Ovary (tissue), 9 donors: ENCODE measurements around the gene MLF2. TPM values are rescaled to one million over a fixed set of nuclear protein-coding genes. Genes with fewer than 3 reads are reported as not detected.

Experiments
- DNase-seq, 5 donors: peaks; one replicate each; pipeline ENCODE4 v3.0.0-alpha.2; 2019 to 2020
- H3K27ac ChIP-seq, 2 donors: fragments of 200-600 bp; one replicate each; pipeline versions ENCODE4 v1.5.1 to v1.8.0; 2019 to 2022
- H3K27me3 ChIP-seq: fragments of 200-600 bp; one replicate; pipeline ENCODE4 v1.8.0; 2022
- H3K36me3 ChIP-seq: fragments of 200-600 bp; sonication (generic); one replicate; pipeline ENCODE4 v1.5.1; 2019
- H3K4me1 ChIP-seq: one replicate; pipeline ENCODE4 v1.8.1; 2013; ENCODE audit warnings: mild to moderate bottlenecking, moderate library complexity; ENCODE audit not compliant: insufficient read depth
- H3K4me3 ChIP-seq: fragments of 200-600 bp; sonication (generic); one replicate; pipeline ENCODE4 v1.5.1; 2017
- H3K9me3 ChIP-seq, 2 donors: fragments of 200-600 bp in 1 of 2; sonication (generic) in 1 of 2; one replicate each; pipeline versions ENCODE4 v1.5.1 to v1.8.1; 2013 to 2019; ENCODE audit warnings: mild to moderate bottlenecking in 1 of 2, moderate library complexity in 1 of 2
- CTCF ChIP-seq, 3 donors: fragments of 450-650 bp in 2 of 3; fragments of 200-600 bp in 1 of 3; IDR thresholded peaks; one replicate each; pipeline versions ENCODE4 v1.5.1 to v1.8.0; 2016 to 2022; ENCODE audit warnings: antibody characterized with exemption in 3 of 3, mild to moderate bottlenecking in 1 of 3
- EP300 ChIP-seq: sonication (generic); formaldehyde crosslinking; IDR thresholded peaks from one replicate; pipeline ENCODE4 v1.6.1; 2017; ENCODE audit warnings: antibody characterized with exemption
- POLR2A ChIP-seq: fragments of 450-650 bp; IDR thresholded peaks from one replicate; pipeline ENCODE4 v1.6.1; 2017; ENCODE audit warnings: antibody characterized with exemption, mild to moderate bottlenecking, moderate library complexity
- WGBS, 3 donors: extraction: QIAGEN DNeasy Blood & Tissue Kit in 1 of 3; methylation state at CpG; one replicate each; pipeline versions ENCODE4 v1.1.5 to v1.1.7; 2013 to 2017; 5-methylcytosine and 5-hydroxymethylcytosine counted together
- intact Hi-C, 4 donors: fragments of 100-400 bp; cut with DNase I; formaldehyde crosslinking; loops; one replicate each; pipeline versions ENCODE4 v1.11.0 to v1.15.1; 2022 to 2023
- polyA plus RNA-seq, 2 donors: library from polyadenylated mRNA; stranded (reverse); fragments of 200-250 nt in 1 of 2; fragments of 350-450 nt in 1 of 2; fragmentation: Illumina TruSeq in 1 of 2; extraction: RNeasy Lipid Tissue Mini Kit (QIAGEN cat#74804) in 1 of 2; gene quantifications; one replicate each; pipeline ENCODE4 v1.2.3, GENCODE V29; 2013 to 2014
- total RNA-seq, 7 donors: library from RNA; depleted of rRNA in 2 of 7; stranded (reverse); fragments of >200 nt in 2 of 7; fragmentation: NEBNext Ultra II Directional in 3 of 7; extraction: Animal tissue kit (Norgen Biotek cat#: 25700) in 3 of 7; gene quantifications; one replicate each; pipeline versions ENCODE4 v1.1.0 to v1.2.4, GENCODE V29; 2016 to 2023
- donor health status: DM: no; HTN: no; CAD: no; lungs with moderate emphysema.
- donor health status: DM: no; HTN: no; CAD: no.
- donor health status: Bipolar disorder and iron deficiency.
- donor health status: DM: yes; HTN: yes; CAD: no.
- donor health status: DM: no; HTN: no; CAD: no.
- donor health status: DM: yes; HTN: yes; CAD: no.

MLF2 gene
- total and polyA plus RNA-seq, 9 donors: 64.1 to 162 (median 140) TPM

GRCh38 chr12:6787309-6787708 lies 34.4 kb upstream of the MLF2 start:
- no peak overlapping the region for H3K4me3 ChIP-seq
- no peak overlapping the region for H3K27ac ChIP-seq
- 90 to 93% (median 90%) methylated on average over 5 of the region's 5 CpGs for WGBS, 3 donors
- DNase-seq: no peak
- H3K36me3 ChIP-seq: no peaks in the 10 kb centered on the region
- H3K4me1 ChIP-seq: no peaks in the 10 kb centered on the region
- TF ChIP-seq CTCF (IDR thresholded peaks at IDR 0.05): no peak
- no peaks in the 10 kb centered on the region for H3K9me3 ChIP-seq
- H3K27me3 ChIP-seq: no peaks in the 10 kb centered on the region
- intact Hi-C loops: loop anchor here in 3 of 4 donors (5.0 to 10.0 kb wide), 3 partner anchors 53 to 1270 kb away; no protein-coding TSS in a partner anchor

GRCh38 chr12:6786416-6787094 lies 33.6 kb upstream of the MLF2 start:
- Histone ChIP-seq H3K9me3 (no peaks in the 10 kb centered on the region), H3K4me1 (no peaks in the 10 kb centered on the region), H3K27me3 (no peaks in the 10 kb centered on the region), H3K4me3 (no peak overlapping the region), H3K27ac (no peak overlapping the region), H3K36me3 (no peaks in the 10 kb centered on the region)
- 77 to 86% (median 78%) methylated on average over 9 of the region's 9 CpGs for WGBS, 3 donors
- no peak for DNase-seq
- intact Hi-C loops: loop anchor here in 3 of 4 donors (5.0 to 10.0 kb wide), 3 partner anchors 52 to 1271 kb away; no protein-coding TSS in a partner anchor
- TF ChIP-seq CTCF (IDR thresholded peaks at IDR 0.05) (no peak), EP300 (no peak), POLR2A (no peak)

- intact Hi-C loops: loop anchor here in 3 of 4 donors (5.0 to 10.0 kb wide), 5 partner anchors 37 to 1273 kb away; partner anchors contain the start of gene GPR162 (in 1 of the 3)
- 71 to 76% (median 73%) methylated on average over 5 of the region's 5 CpGs for WGBS, 3 donors
- no peak for TF ChIP-seq CTCF (IDR thresholded peaks at IDR 0.05)
- no peak for TF ChIP-seq EP300
- TF ChIP-seq POLR2A: no peak
Measured at GRCh38 chr12:6784761-6785160, 31.8 kb upstream of the MLF2 start.

GRCh38 chr12:6784296-6784695 lies 31.4 kb upstream of the MLF2 start:
- H3K4me1 ChIP-seq: no peaks in the 10 kb centered on the region
- intact Hi-C loops: loop anchor here in 2 of 4 donors (5.0 to 10.0 kb wide), 4 partner anchors 37 to 159 kb away; partner anchors contain the start of gene GPR162 (in 1 of the 2)
- WGBS, 3 donors: 64 to 74% (median 67%) methylated on average over 5 of the region's 5 CpGs
- no peak overlapping the region for H3K4me3 ChIP-seq
- DNase-seq: no peak
- H3K36me3 ChIP-seq: no peaks in the 10 kb centered on the region
- TF ChIP-seq POLR2A (no peak), EP300 (no peak), CTCF (IDR thresholded peaks at IDR 0.05) (no peak)
- no peak overlapping the region for H3K27ac ChIP-seq
- no peaks in the 10 kb centered on the region for H3K9me3 ChIP-seq
- no peaks in the 10 kb centered on the region for H3K27me3 ChIP-seq

More at GRCh38 chr12:6784761-6785160, 31.8 kb upstream of the MLF2 start:
- no peak overlapping the region for H3K27ac ChIP-seq
- no peaks in the 10 kb centered on the region for H3K36me3 ChIP-seq
- DNase-seq: no peak
- no peak overlapping the region for H3K4me3 ChIP-seq
- H3K27me3 ChIP-seq: no peaks in the 10 kb centered on the region
- H3K9me3 ChIP-seq: no peaks in the 10 kb centered on the region
- H3K4me1 ChIP-seq: no peaks in the 10 kb centered on the region
